ENCODE measurements around the gene SNTB2.

SNTB2 gene

DNA sequence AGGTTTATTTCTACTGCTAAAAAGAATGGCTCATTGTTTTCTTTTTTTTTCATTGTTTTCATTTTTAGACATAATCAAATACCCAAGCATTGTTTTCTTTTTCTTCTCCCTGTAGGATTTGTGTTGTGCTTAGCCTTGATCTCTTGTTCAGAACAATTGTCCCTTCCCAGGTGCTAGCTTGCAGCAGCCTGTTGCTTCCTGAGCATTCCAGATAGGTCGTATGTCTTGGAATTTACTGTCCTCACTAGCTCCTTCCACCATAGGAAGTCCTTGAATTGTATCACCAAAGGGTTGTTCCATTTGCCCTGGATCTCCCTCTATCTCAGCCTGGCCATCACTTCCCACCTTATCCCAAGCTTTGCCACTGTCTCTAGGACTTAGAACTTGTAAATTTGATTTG, 114.2 kb downstream of the SNTB2 start:
- H3K4me3 ChIP-seq (ENCODE audit: low read depth, low read length): no peak overlapping the region
- TF ChIP-seq, protein P1, sequence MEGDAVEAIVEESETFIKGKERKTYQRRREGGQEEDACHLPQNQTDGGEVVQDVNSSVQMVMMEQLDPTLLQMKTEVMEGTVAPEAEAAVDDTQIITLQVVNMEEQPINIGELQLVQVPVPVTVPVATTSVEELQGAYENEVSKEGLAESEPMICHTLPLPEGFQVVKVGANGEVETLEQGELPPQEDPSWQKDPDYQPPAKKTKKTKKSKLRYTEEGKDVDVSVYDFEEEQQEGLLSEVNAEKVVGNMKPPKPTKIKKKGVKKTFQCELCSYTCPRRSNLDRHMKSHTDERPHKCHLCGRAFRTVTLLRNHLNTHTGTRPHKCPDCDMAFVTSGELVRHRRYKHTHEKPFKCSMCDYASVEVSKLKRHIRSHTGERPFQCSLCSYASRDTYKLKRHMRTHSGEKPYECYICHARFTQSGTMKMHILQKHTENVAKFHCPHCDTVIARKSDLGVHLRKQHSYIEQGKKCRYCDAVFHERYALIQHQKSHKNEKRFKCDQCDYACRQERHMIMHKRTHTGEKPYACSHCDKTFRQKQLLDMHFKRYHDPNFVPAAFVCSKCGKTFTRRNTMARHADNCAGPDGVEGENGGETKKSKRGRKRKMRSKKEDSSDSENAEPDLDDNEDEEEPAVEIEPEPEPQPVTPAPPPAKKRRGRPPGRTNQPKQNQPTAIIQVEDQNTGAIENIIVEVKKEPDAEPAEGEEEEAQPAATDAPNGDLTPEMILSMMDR (IDR thresholded peaks at IDR 0.05; ENCODE audit: borderline replicate concordance, insufficient read depth, low read depth, low read length): no peak

DNA sequence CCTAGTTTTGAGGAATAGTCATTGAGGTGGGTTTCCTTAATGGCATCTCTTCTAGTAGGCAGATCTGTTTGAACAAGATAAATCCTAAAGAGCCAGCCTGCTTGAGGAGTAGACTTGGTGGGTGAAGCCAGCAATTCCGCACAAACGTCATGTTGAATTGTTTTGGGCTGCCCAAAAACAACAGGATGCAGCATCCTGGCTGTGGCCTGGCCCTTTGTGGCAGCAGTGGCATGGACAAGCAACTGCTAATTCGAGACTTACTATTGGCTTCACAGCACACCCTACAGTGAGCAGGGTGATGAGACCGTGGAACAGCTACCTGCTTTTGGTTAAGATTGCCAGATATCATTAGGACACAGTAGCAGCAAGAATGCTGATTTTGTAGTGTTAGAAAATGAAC, 114.9 kb downstream of the SNTB2 start:
- no peak overlapping the region for H3K4me3 ChIP-seq (ENCODE audit: low read depth, low read length)
- TF ChIP-seq, protein P1 (IDR thresholded peaks at IDR 0.05; ENCODE audit: borderline replicate concordance, insufficient read depth, low read depth, low read length): no peak

DNA sequence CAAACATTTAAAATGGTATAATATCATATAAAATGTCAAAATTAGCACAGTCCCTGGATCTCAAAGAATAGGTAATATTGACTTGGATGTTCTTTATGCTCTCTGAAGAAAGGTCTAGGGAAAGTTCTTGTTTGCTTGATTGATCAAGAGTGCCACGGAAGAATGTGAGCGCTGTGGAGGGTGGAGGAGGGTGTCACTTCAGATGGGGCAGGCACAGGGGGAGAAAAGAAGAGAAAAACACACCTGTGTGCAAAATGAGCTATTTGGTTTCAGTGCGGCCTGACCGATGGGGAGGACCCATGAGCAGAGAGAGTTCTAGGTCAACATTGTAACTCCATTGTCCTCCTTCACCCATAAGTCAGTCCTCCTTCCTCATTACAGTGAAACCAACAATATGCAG, 115.3 kb downstream of the SNTB2 start:
- TF ChIP-seq, protein P1 (IDR thresholded peaks at IDR 0.05; ENCODE audit: borderline replicate concordance, insufficient read depth, low read depth, low read length): no peak
- no peak overlapping the region for H3K4me3 ChIP-seq (ENCODE audit: low read depth, low read length)

DNA sequence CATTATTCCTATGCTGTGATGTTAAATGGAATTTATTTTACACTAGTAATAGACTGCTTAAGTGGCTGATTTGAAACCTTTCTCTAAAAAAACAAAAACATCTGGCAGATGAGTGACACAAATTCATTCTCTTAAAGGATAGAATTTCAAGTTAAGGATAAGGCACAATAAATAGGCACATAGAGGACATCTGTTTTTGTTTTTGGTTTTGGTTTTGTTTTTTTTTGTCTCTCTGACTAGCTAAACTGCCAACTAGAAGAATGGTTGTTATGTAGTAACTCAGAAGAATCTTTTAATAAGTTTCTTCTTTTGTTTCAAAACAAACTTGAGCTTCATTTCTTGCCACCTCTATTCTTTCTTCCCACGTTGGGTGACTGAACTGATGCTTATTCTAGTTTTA, 119.1 kb downstream of the SNTB2 start:
- TF ChIP-seq, protein P1 (IDR thresholded peaks at IDR 0.05; ENCODE audit: borderline replicate concordance, insufficient read depth, low read depth, low read length): no peak
- no peak overlapping the region for H3K4me3 ChIP-seq (ENCODE audit: low read depth, low read length)

DNA sequence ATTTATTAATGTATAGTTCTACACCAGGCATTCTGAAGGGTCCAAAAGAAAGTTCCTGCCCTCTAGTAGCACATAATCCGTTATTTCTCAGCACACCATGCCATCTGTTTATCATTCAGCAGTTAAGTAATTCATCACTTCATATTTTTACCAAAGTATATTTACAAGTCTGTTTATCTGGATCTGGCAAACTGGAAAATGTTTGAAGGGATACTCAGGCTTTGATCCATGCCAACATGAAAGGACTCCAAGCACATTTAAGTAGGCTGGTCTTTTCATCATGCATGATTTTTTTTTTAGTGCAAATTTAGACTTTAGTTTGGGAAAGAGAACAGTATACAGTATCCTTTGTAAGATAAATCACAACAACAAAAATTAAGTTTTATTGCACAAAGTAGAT, 120.1 kb downstream of the SNTB2 start:
- no peak overlapping the region for H3K4me3 ChIP-seq (ENCODE audit: low read depth, low read length)
- TF ChIP-seq, protein P1 (IDR thresholded peaks at IDR 0.05; ENCODE audit: borderline replicate concordance, insufficient read depth, low read depth, low read length): no peak

DNA sequence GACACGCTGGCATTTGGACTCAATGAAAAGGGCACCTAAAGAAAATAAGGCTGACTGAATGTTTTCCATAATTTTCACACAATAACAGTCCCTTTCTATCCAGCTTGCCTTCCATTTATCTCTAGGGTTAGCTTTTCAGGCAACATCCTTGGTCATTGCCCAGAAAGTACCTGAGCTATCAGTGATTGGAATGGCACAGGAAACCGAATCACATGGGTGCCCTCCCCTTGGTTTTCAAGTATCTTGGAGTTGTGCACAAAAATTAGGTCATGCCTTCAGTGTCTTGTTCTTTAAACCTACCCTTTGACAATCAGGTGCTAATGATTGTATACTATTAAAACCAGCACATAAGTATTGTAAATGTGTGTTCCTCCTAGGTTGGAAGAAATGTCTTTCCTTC, 120.9 kb downstream of the SNTB2 start:
- no peak overlapping the region for H3K4me3 ChIP-seq (ENCODE audit: low read depth, low read length)
- TF ChIP-seq, protein P1 (IDR thresholded peaks at IDR 0.05; ENCODE audit: borderline replicate concordance, insufficient read depth, low read depth, low read length): no peak

DNA sequence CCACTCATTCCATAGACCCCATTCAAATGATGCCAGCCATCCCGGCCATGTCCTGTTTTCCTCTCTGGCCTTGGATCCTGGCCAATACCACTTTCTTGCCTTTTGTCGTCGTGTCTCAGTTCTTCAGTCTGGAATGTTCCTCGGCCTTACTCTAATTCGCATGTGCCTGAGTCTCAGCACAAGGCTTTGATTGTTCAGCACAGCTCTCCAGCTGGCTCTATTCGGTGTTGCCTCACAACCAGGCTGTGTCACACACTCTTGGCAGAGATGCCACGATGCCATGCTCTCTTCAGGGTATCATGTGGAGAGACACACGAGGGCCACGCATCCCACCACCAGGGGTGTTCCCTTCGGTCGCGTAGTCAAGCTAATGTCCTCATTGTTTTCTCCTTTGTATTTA, 122.4 kb downstream of the SNTB2 start:
- H3K4me3 ChIP-seq (ENCODE audit: low read depth, low read length): no peak overlapping the region
- TF ChIP-seq, protein P1 (IDR thresholded peaks at IDR 0.05; ENCODE audit: borderline replicate concordance, insufficient read depth, low read depth, low read length): no peak
